A673 (cell line): ENCODE results near the gene TMEM131L. TPM values are rescaled to one million over a fixed set of nuclear protein-coding genes. Genes with fewer than 3 reads are reported as not detected.

Experiments
- BruUV-seq: library from RNA; stranded (reverse); fragments of 400-500 nt; replicated peaks from 2 replicates; lab custom pipeline; 2021; lab: Mats Ljungman, UMichigan
- CTCF ChIA-PET: fragments of 300-600 bp; sonication (Branson Sonifier 250); formaldehyde crosslinking; loops from one replicate; lab custom pipeline; 2022; ENCODE audit warnings: antibody characterized with exemption; lab: Charles Lee
- POLR2A ChIA-PET: fragments of 300-600 bp; sonication (Branson Sonifier 250); formaldehyde crosslinking; loops from one replicate; lab custom pipeline; 2022; ENCODE audit warnings: antibody characterized with exemption; ENCODE audit not compliant: low non-redundant PET; lab: Charles Lee
- DNase-seq: peaks from one replicate; pipeline ENCODE4 v3.0.0-alpha.2; 2015; ENCODE audit warnings: low spot score
- H3K27ac ChIP-seq: fragments of 200-600 bp; sonication (generic); 2 replicates; pipeline ENCODE4 v1.5.1; 2016; ENCODE audit warnings: mixed run types, low read depth, mild to moderate bottlenecking, mixed read lengths, antibody characterized with exemption, low read length; ENCODE audit not compliant: poor library complexity, severe bottlenecking
- H3K27me3 ChIP-seq: fragments of 200-600 bp; sonication (generic); replicated peaks from 2 replicates; pipeline ENCODE4 v1.6.1; 2017; ENCODE audit warnings: mixed run types, low read depth, mild to moderate bottlenecking, mixed read lengths, antibody characterized with exemption, low read length; ENCODE audit not compliant: insufficient read depth, poor library complexity
- H3K36me3 ChIP-seq: fragments of 200-600 bp; sonication (generic); 2 replicates; pipeline ENCODE4 v1.6.1; 2016; ENCODE audit warnings: mixed run types, mild to moderate bottlenecking, mixed read lengths, antibody characterized with exemption, low read length; ENCODE audit not compliant: insufficient read depth, poor library complexity, severe bottlenecking
- H3K4me1 ChIP-seq: fragments of 200-600 bp; sonication (generic); 2 replicates; pipeline ENCODE4 v1.6.1; 2017; ENCODE audit warnings: mixed run types, mild to moderate bottlenecking, mixed read lengths, antibody characterized with exemption, low read length; ENCODE audit not compliant: insufficient read depth, poor library complexity, severe bottlenecking
- H3K4me3 ChIP-seq: fragments of 200-600 bp; sonication (generic); 2 replicates; pipeline ENCODE4 v1.5.1; 2016; ENCODE audit warnings: low read depth, mixed run types, mild to moderate bottlenecking, mixed read lengths, low read length; ENCODE audit not compliant: poor library complexity, severe bottlenecking
- H3K9me3 ChIP-seq: fragments of 200-600 bp; sonication (generic); 2 replicates; pipeline ENCODE4 v1.6.1; 2016; ENCODE audit warnings: mixed run types, low read depth, mild to moderate bottlenecking, mixed read lengths, antibody characterized with exemption, low read length; ENCODE audit not compliant: poor library complexity, severe bottlenecking
- EZH2 ChIP-seq: fragments of 200-600 bp; sonication (generic); IDR thresholded peaks from 2 replicates; pipeline ENCODE4 v1.6.1; 2017; ENCODE audit warnings: borderline replicate concordance, low read depth, mild to moderate bottlenecking, mixed read lengths, antibody characterized with exemption, low read length; ENCODE audit not compliant: poor library complexity, severe bottlenecking
- intact Hi-C: fragments of 100-400 bp; cut with micrococcal nuclease; formaldehyde crosslinking; loops from one replicate; pipeline ENCODE4 v1.10.0; 2022; ENCODE audit not compliant: unreplicated experiment
- total RNA-seq: library from RNA; stranded (reverse); gene quantifications from 2 replicates; pipeline ENCODE4 v1.2.3, GENCODE V29; 2021
- TF ChIP-seq, protein P1 (sequence below): fragments of 300-800, 200-600 bp; sonication (generic); conservative IDR thresholded peaks from 2 replicates; pipeline ENCODE4 v1.5.1; 2017; ENCODE audit warnings: low read depth, mild to moderate bottlenecking, antibody characterized with exemption, low read length, moderate library complexity, mixed read lengths

The TMEM131L gene
- total RNA-seq, 1 experiment from 2014 or later = 18.4 TPM

DNA sequence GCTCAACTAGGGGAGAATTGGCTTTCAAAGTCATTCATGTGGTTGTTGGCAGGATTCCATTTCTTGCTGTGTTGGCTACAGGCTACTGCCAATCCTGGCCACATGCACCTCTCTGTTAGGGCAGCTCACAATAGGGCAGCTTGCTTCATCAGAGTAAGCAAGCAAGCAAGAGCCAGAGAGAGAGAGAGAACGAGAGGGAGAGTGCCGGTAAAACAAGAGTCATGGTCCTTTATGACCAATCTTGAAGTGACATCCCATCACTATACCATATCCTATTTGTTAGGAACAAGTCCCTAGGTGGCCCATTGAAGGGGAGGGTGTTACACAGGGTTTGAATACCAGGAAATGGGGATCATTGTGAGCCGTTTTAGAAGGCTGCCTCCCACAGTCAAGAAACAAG is 185.0 kb downstream of the TMEM131L start:
- peak; percentile 40 for DNase-seq
- TF ChIP-seq EZH2 = no peak
- TF ChIP-seq, protein P1, sequence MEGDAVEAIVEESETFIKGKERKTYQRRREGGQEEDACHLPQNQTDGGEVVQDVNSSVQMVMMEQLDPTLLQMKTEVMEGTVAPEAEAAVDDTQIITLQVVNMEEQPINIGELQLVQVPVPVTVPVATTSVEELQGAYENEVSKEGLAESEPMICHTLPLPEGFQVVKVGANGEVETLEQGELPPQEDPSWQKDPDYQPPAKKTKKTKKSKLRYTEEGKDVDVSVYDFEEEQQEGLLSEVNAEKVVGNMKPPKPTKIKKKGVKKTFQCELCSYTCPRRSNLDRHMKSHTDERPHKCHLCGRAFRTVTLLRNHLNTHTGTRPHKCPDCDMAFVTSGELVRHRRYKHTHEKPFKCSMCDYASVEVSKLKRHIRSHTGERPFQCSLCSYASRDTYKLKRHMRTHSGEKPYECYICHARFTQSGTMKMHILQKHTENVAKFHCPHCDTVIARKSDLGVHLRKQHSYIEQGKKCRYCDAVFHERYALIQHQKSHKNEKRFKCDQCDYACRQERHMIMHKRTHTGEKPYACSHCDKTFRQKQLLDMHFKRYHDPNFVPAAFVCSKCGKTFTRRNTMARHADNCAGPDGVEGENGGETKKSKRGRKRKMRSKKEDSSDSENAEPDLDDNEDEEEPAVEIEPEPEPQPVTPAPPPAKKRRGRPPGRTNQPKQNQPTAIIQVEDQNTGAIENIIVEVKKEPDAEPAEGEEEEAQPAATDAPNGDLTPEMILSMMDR = no peak
- TSS peak; percentile 82 for BruUV-seq
- Histone ChIP-seq H3K36me3 (no peaks in the 10 kb centered on the region), H3K4me1 (peaks cover 14% of the 10 kb centered on the region), H3K27me3 (no peaks in the 10 kb centered on the region), H3K4me3 (no peak overlapping the region), H3K9me3 (no peaks in the 10 kb centered on the region), H3K27ac (no peak overlapping the region)
- intact Hi-C loops = no loop called here
- POLR2A ChIA-PET = no interaction called here
- CTCF ChIA-PET = no interaction called here

DNA sequence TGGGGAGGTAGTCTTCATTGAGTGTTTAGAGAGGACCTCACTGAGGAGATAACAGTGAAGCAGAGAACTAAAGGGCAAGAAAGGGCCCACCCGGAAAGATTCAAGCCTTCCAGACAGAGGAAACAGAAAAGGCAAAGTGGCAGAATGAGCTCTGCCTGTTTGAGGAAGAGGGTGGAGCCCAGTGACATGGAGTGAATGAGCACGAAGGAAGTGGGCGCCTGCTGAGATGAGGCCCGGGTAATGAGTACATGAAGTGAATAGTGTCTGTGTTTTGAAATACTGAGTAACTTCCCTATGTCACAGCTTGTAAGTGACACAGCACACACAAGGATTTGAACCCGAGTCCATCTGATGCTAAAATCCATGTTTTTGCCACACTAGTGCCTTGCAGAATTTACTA is 185.4 kb downstream of the TMEM131L start:
- Histone ChIP-seq H3K27me3 (no peaks in the 10 kb centered on the region), H3K4me3 (no peak overlapping the region), H3K36me3 (no peaks in the 10 kb centered on the region), H3K27ac (no peak overlapping the region), H3K4me1 (peaks cover 14% of the 10 kb centered on the region), H3K9me3 (no peaks in the 10 kb centered on the region)
- TF ChIP-seq EZH2 = no peak
- TF ChIP-seq, protein P1 = no peak
- peak; percentile 85 for DNase-seq
- ChIA-PET CTCF (interaction anchor here (0.6 kb wide), 1 partner anchor 137 kb away, joined by 3 read pairs; no protein-coding TSS in a partner anchor), POLR2A (no interaction called here)
- BruUV-seq = no TSS peak
- intact Hi-C loops = no loop called here

DNA sequence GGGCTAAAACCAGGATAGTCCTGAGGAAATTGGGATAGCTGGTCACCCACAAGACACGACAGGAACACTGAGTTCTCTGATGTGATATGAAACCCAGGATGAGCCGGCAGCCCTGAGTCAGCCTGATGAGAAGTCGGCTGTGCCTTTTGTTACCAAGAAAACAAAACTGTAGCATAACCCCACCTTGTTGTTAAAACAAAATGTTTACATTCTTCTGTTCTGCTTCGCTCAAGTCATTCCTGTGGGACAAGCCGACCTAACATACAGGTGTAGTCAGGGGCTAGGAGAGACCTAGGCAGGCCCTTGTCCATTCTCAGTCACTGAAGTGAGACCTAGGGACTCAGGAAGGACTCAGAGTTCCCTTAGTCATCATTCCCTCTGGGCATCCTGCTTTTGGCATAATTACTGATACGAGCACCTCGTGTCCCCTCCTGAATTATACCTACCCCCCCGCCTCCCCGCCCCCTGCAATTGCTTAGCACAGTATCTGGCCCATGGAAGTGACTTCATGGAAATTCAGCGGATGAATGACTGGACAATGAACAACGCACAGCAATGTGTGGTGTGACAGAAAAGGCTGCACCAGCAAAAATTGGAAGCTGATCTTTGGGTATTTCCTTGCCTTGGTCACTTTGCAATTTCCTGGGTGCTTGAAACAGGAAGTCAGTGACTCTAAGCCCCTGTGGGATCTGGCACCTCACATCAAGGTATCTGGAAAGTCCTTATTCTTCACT is 186.1 kb downstream of the TMEM131L start:
- ChIA-PET POLR2A (no interaction called here), CTCF (interaction anchor here (0.6 kb wide), 1 partner anchor 136 kb away, joined by 3 read pairs; no protein-coding TSS in a partner anchor)
- H3K4me1 ChIP-seq = peaks cover 14% of the 10 kb centered on the region
- no peaks in the 10 kb centered on the region for H3K9me3 ChIP-seq
- TF ChIP-seq, protein P1 = no peak
- TF ChIP-seq EZH2 = no peak
- no TSS peak for BruUV-seq
- no peak overlapping the region for H3K27ac ChIP-seq
- intact Hi-C loops = no loop called here
- no peak overlapping the region for H3K4me3 ChIP-seq
- no peaks in the 10 kb centered on the region for H3K27me3 ChIP-seq
- no peaks in the 10 kb centered on the region for H3K36me3 ChIP-seq
- DNase-seq = no peak
